NCI-H146 (cell line): ENCODE results near the gene AFF1.

Source experiments
- DNase-seq: peaks from one replicate; lab custom pipeline; 2025; lab: John Stamatoyannopoulos, UW

Gene AFF1

GRCh38 chr4:87151730-87152129, 216.9 kb downstream of the AFF1 start:
- no peak for DNase-seq

DNA sequence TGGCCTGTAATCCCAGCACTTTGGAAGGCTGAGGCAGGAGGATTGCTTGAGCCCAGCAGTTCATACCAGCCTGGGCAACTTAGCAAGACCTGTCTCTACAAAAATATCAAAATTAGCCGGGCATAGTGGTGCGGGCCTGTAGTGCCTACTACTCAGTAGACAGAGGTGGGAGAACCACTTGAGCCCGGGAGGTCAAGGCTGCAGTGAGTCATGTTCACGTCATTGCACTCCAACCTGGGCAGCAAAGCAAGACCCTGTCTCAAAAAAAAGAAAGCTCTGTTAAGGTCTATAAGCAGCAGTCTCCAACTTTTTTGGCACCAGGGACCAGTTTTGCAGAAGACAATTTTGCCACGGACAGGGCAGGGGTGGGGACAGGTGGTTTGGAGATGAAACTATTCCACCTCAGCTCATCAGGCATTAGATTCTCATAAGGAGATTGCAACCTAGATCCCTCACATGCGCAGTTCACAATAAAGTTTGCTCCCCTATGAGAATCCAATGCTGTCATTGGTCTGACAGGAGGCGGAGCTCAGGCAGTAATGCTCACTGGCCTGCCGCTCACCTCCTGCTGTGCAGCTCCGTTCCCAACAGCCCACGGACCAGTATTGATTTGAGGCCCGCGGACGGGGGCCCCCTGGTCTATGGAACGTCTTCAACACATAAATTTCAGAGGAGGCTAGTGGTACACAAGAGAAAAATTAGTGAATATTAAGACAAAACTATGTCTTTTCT, 217.7 kb downstream of the AFF1 start:
- no peak for DNase-seq

DNA sequence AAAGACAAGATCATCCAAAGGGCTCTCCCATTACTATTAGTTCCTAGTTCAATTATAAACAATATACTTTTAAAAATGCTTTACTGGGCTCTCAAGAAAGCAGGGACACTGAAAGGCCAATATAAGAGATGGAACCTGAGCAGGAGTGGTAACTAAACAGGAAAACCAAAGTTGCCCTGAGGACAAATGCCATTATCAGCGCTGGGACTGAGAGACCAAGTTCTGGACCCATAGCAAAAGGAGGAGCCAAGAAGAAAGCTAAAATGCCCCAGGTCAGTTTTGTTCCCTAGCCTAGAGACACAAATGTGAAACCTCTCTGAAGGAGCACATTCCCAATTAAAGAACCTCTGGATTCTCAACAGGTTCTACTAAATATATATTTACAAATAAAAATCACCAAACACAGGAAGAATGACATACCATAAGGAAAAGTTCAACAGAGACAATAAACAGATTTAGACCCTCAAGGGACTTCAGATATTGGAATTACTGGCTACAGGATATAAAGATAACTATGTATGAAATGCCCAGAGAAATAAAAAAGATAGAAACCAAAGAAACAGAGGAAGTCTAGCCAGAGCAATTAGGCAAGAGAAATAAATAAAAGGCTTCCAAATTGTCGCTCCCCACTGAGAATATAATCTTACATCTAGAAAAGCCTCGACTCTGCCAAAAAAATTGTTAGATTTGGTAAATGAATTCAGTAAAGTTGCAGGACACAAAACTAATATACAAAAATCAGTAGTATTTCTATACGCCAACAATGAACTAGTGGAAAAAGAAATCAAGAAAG, 218.5 kb downstream of the AFF1 start:
- DNase-seq: no peak

- no peak for DNase-seq
Observed at GRCh38 chr4:87165892-87166291, 231.1 kb downstream of the AFF1 start.

DNA sequence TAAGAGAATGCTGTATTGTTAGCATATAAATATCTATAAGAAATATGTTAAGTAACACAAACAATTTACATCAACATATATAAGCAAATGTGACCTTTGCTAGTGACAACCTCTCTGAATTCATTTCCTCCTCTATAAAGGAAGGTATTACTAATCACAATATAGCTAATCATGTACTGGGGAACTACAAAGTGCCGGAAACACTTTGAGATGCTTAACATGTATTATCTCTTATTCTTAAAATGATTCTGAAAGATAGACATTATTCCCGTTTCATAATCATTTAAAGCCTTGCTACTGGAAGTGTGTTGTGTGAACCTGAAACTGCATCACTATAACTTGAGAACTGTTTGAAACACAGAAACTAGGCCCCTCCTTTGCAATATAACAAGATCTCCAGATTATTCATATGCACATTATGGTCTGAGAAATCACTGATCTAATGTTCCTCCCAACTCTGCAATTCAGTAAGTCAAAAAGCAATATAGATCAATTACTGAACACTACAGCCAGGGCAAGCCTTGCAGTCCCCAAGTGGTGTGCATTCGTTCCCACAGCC, 231.6 kb downstream of the AFF1 start:
- no peak for DNase-seq

DNA sequence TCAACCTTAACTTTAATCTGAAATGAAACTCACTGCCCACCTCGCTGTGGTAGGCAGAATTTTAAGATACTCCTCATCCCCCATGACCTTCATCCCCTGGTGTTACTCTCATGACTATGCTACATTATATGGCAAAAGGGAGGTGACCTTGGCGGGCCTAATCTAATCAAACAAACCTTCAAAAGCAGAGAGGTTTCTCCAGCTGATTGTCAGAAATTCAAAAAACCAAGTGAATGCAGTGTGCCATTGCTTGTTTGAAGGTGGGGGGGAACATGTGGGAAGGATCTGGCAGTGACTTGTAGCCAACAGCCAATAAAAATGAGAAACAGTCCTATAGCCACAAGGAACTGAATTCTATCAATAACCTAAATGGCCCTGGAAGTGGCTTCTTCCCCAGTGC, 237.1 kb downstream of the AFF1 start:
- no peak for DNase-seq

DNA sequence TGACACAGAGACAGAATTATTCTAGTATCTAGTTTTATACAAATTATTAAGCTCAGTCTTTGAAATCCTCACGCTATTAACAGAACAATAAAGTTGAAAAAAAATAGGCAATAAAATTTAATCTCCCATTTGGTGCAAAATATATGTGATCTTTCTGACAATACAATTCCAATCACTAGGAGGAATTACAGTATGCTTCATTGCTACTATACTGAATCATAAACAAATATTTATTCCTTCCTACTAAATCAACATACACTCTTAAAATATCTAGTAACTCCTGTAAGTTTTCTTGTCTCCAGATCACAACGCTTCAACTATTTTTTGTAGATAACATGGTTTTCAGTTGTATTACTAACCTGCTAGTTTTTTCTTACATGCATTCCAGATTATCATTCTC, 239.9 kb downstream of the AFF1 start:
- no peak for DNase-seq

DNA sequence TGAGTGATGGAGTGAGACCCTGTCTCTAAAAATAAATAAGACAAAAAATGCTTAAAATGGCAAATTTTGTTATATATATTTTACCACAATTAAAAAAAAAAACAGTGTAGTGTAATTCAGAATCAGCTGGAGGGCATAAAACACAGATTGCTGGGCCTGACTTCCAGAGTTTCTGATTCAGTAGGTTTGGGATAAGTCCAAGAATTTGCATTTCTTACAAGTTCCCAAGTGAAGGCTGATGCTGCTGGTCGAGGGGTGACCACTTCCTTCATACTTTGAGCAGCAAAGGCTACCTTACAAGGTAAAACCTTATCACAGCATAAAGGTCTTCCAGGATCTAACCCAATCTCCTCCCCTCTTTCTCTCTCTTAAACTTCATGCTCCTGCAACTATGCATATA, 244.9 kb downstream of the AFF1 start:
- DNase-seq: no peak

- no peak for DNase-seq
Observed at GRCh38 chr4:87180767-87181166, 246.0 kb downstream of the AFF1 start.

GRCh38 chr4:87185146-87185870, 250.5 kb downstream of the AFF1 start:
- no peak for DNase-seq

GRCh38 chr4:87188048-87188447, 253.2 kb downstream of the AFF1 start:
- no peak for DNase-seq

DNA sequence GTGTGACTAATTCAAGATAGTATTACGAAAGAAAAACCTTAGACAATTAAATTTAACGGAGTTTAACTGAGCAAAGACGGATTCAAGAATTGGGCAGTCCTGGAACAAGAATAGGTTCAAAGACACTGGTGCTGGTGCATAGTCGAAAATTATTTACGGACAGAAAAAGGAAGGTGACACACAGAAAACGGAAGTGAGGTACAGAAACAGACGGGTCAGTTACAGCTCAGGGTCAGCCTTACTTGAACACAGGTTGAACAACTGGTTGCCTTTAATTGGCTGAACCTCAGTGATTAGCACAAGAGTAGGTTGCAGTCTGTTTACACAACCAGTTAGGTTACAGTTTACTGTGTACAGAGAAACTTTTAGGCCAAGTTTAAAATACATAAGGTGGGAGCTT, 254.1 kb downstream of the AFF1 start:
- no peak for DNase-seq
